Fibroblast of lung (primary cell): Measurements from ENCODE around the gene SETBP1.

Experiments
- EZH2 ChIP-seq: IDR thresholded peaks from 2 replicates; pipeline ENCODE4 v1.5.1; 2012; ENCODE audit warnings: low read length, control low read depth, mild to moderate bottlenecking; ENCODE audit errors: missing control alignments
- TF ChIP-seq, protein P1 (sequence below), 2 donors: IDR thresholded peaks in 1 of 2; conservative IDR thresholded peaks in 1 of 2; 1 replicate in 1 of 2; 2 replicates in 1 of 2; pipeline ENCODE4 v1.5.1; 2011 to 2012; ENCODE audit warnings: low read length in 2 of 2, control low read depth in 1 of 2, inconsistent platforms in 1 of 2, low read depth in 1 of 2, mild to moderate bottlenecking in 1 of 2

DNA sequence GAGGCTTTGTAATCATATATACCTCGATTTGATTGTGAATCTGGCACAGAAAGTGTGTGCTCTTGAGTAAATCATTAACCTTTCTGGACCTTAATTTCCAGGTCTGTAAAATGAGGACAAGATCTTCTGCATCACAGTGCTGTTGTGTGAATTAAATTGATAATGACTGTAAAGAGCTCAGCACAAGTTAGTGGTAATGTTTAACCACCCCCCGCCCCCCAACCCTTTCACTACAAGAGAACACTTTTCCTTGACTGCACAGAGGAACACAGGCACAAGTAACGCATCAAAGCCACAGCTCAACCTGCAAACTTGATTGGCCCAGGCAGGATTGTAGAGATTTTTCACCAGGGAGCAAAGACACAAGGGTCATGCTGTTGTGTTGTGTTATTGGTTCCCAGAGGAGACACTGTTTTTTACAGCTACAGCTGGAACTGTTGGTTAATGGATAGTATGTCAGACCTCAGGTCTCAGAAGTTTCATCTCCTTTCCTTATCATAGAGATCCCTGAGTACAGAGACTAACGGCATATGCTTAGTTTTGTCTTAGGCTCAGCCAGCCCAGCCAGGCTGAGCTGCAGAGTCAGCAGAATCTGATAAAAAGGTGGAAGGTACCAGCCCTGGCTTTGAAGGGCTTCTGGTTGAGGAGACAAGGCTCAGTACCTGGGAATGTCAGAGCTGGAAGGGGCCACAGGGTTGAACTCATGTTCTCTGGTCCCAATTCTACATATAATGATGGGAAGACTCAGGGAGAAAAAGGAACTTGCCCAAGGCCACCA is 10.6 kb downstream of the SETBP1 start:
- TF ChIP-seq, protein P1, sequence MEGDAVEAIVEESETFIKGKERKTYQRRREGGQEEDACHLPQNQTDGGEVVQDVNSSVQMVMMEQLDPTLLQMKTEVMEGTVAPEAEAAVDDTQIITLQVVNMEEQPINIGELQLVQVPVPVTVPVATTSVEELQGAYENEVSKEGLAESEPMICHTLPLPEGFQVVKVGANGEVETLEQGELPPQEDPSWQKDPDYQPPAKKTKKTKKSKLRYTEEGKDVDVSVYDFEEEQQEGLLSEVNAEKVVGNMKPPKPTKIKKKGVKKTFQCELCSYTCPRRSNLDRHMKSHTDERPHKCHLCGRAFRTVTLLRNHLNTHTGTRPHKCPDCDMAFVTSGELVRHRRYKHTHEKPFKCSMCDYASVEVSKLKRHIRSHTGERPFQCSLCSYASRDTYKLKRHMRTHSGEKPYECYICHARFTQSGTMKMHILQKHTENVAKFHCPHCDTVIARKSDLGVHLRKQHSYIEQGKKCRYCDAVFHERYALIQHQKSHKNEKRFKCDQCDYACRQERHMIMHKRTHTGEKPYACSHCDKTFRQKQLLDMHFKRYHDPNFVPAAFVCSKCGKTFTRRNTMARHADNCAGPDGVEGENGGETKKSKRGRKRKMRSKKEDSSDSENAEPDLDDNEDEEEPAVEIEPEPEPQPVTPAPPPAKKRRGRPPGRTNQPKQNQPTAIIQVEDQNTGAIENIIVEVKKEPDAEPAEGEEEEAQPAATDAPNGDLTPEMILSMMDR (conservative IDR thresholded peaks at IDR 0.05 in 1 of 2, IDR thresholded peaks at IDR 0.05 in 1 of 2; ENCODE audit: low read depth in 1 of 2, low read length in 2 of 2) = no peak
- no peak for TF ChIP-seq EZH2
